Lung (tissue), 12 donors: Measurements from ENCODE around the gene SLC7A9. TPM values are rescaled to one million over a fixed set of nuclear protein-coding genes. Genes with fewer than 3 reads are reported as not detected.

ENCODE experiments used
- ATAC-seq: fragments of 200-7000 bp; cut with Tn5 transposase; one replicate; pipeline ENCODE4 v1.9.1; 2020; ENCODE audit warnings: moderate number of reproducible peaks; ENCODE audit not compliant: insufficient read depth, low FRiP score
- DNase-seq, 3 donors: peaks; one replicate each; pipeline ENCODE4 v3.0.0-alpha.2; 2013 to 2017
- H3K27ac ChIP-seq, 2 donors: one replicate each; pipeline ENCODE4 v1.5.1; 2013; ENCODE audit warnings: mild to moderate bottlenecking in 2 of 2, moderate library complexity in 2 of 2, control low read depth in 1 of 2, inconsistent platforms in 1 of 2, low read depth in 1 of 2, low read length in 1 of 2
- H3K27me3 ChIP-seq, 3 donors: one replicate each; pipeline ENCODE4 v1.5.1; 2013; ENCODE audit warnings: low read length in 2 of 3; ENCODE audit not compliant: control insufficient read depth in 3 of 3, insufficient read depth in 3 of 3
- H3K36me3 ChIP-seq, 4 donors: one replicate each; pipeline ENCODE4 v1.5.1; 2013; ENCODE audit warnings: low read length in 4 of 4, mild to moderate bottlenecking in 1 of 4, moderate library complexity in 1 of 4; ENCODE audit not compliant: control insufficient read depth in 4 of 4, insufficient read depth in 4 of 4
- H3K4me1 ChIP-seq, 5 donors: one replicate each; pipeline ENCODE4 v1.5.1; 2013; ENCODE audit warnings: low read length in 5 of 5, mild to moderate bottlenecking in 2 of 5, moderate library complexity in 1 of 5; ENCODE audit not compliant: control insufficient read depth in 5 of 5, insufficient read depth in 5 of 5
- H3K4me3 ChIP-seq: one replicate; pipeline ENCODE4 v1.5.1; 2013; ENCODE audit warnings: mild to moderate bottlenecking, control low read depth, moderate library complexity
- H3K9ac ChIP-seq, 2 donors: one replicate each; pipeline ENCODE4 v1.5.1; 2013; ENCODE audit warnings: low read length in 2 of 2, control low read depth in 1 of 2; ENCODE audit not compliant: insufficient read depth in 1 of 2
- H3K9me3 ChIP-seq, 4 donors: one replicate each; pipeline ENCODE4 v1.5.1; 2013; ENCODE audit warnings: low read length in 3 of 4, mild to moderate bottlenecking in 1 of 4, moderate library complexity in 1 of 4; ENCODE audit not compliant: control insufficient read depth in 4 of 4, insufficient read depth in 3 of 4
- CTCF ChIP-seq: IDR thresholded peaks from 2 replicates; pipeline ENCODE4 v1.5.1; 2012; ENCODE audit warnings: mild to moderate bottlenecking; ENCODE audit errors: control extremely low read depth, extremely low read depth
- WGBS, 2 donors: extraction: QIAGEN DNeasy Blood & Tissue Kit; methylation state at CpG; one replicate each; pipeline ENCODE4 v1.1.7; 2013; 5-methylcytosine and 5-hydroxymethylcytosine counted together
- polyA plus RNA-seq, 2 donors: library from polyadenylated mRNA; stranded (reverse); fragments of 200-250 nt; gene quantifications; one replicate each; pipeline ENCODE4 v1.2.1, GENCODE V29; 2013
- total RNA-seq, 2 donors: library from RNA; depleted of rRNA in 1 of 2; stranded (reverse); fragments of >200 nt in 1 of 2; gene quantifications; one replicate each; pipeline ENCODE4 v1.2.1, GENCODE V29; 2014 to 2021
- donor health status: control.
- donor health status: control.
- donor health status: Bipolar disorder and iron deficiency.
- donor health status: healthy.
- donor health status: DM: yes; HTN: yes; CAD: no.

Gene SLC7A9
- total and polyA plus RNA-seq, 4 donors = 0.06 to 0.37 (median 0.28) TPM

- Histone ChIP-seq H3K9ac (no peak overlapping the region), H3K27me3 (no peaks in the 10 kb centered on the region), H3K9me3 (no peaks in the 10 kb centered on the region), H3K27ac (no peak overlapping the region), H3K4me3 (no peak overlapping the region), H3K4me1 (no peaks in the 10 kb centered on the region), H3K36me3 (peaks cover 0 to 17% (median 3%) of the 10 kb centered on the region in 4 donors)
- ATAC-seq = no peak
- DNase-seq = no peak
- 94% methylated on average over 12 of the region's 12 CpGs for WGBS, 2 donors
- no peak for TF ChIP-seq CTCF
Observed at GRCh38 chr19:32881766-32882165, 12.2 kb upstream of the SLC7A9 start.

DNA sequence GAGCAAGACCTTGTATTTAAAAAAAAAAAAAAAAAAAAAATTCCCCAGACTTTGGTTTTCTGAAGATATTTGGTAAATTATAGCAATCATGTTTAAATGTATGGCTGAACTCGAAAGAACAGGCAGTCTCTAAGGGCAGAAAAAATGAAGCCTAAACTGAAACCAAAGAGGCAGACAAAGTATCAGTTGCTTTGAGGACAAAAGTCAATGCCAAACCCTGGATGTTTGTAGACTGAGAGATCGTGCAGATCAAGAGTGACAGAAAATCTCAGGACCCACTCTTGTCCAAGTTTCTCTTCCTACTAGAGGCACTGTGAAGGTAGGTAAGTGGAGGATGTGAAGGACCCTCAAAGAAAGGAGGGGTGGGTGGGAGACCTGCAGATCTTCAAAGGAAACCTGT is 11.1 kb upstream of the SLC7A9 start:
- Histone ChIP-seq H3K4me1 (no peaks in the 10 kb centered on the region), H3K9ac (no peak overlapping the region), H3K4me3 (no peak overlapping the region), H3K27me3 (no peaks in the 10 kb centered on the region), H3K36me3 (peaks cover 0 to 17% (median 3%) of the 10 kb centered on the region in 4 donors), H3K27ac (no peak overlapping the region), H3K9me3 (no peaks in the 10 kb centered on the region)
- DNase-seq (no peak), ATAC-seq (no peak)
- 83 to 87% methylated on average over 2 of the region's 2 CpGs for WGBS, 2 donors
- TF ChIP-seq CTCF = no peak

DNA sequence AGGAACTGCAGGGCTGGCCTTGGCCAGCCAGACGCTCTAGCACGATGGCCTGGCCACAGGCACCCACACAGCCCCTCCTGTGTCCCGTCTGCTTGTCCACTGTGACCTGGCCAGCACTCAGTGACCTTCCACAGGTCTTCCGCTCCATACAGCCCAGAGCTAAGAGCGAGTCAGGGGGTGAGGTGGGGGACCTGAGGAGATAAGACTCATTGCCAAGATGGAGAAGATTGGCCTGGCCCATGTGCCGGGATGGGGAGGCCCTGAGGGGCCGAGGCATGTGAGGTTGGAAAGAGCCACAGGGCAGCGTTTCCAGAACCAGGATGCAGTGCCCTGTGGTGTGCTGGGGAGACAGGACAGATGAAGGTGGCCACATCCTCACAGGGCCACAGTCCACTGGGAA is 10.2 kb upstream of the SLC7A9 start:
- no peaks in the 10 kb centered on the region for H3K9me3 ChIP-seq
- no peak for DNase-seq
- H3K27ac ChIP-seq = no peak overlapping the region
- ATAC-seq = no peak
- no peaks in the 10 kb centered on the region for H3K27me3 ChIP-seq
- H3K9ac ChIP-seq = no peak overlapping the region
- WGBS, 2 donors = 85 to 98% methylated on average over 8 of the region's 8 CpGs
- no peaks in the 10 kb centered on the region for H3K4me1 ChIP-seq
- H3K4me3 ChIP-seq = no peak overlapping the region
- no peak for TF ChIP-seq CTCF
- H3K36me3 ChIP-seq = peaks cover 0 to 17% (median 3%) of the 10 kb centered on the region in 4 donors

DNA sequence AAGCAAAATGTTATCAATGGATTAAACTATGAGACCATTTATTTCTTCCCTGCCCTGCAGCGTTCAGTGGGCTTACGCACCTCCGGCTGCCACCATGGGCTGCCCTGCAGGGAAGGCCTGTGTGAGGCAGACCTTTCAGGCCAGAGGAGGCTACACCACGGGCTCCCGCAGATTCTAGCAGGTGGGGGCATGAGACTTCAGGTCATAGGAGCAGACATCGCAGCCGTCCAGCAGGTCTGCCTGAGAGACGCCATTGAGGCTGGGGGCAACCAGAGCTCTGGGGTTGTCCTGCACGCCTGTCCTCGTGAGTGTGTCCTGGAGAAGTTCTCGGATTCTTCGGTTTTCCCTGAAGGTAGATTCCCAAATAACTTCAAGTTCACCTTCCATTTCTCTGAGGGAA is 9.4 kb upstream of the SLC7A9 start:
- H3K4me1 ChIP-seq = no peaks in the 10 kb centered on the region
- peaks cover 0 to 17% (median 3%) of the 10 kb centered on the region in 4 donors for H3K36me3 ChIP-seq
- no peak overlapping the region for H3K4me3 ChIP-seq
- no peak for TF ChIP-seq CTCF
- WGBS, 2 donors = 97 to 99% methylated on average over 12 of the region's 12 CpGs
- no peak overlapping the region for H3K27ac ChIP-seq
- DNase-seq (no peak), ATAC-seq (no peak)
- H3K27me3 ChIP-seq = no peaks in the 10 kb centered on the region
- no peak overlapping the region for H3K9ac ChIP-seq
- no peaks in the 10 kb centered on the region for H3K9me3 ChIP-seq
